ENCODE data around the gene NPY2R. TPM values are rescaled to one million over a fixed set of nuclear protein-coding genes. Genes with fewer than 3 reads are reported as not detected.

The NPY2R gene
- total RNA-seq, 1 donor from 2014 or later = not detected

DNA sequence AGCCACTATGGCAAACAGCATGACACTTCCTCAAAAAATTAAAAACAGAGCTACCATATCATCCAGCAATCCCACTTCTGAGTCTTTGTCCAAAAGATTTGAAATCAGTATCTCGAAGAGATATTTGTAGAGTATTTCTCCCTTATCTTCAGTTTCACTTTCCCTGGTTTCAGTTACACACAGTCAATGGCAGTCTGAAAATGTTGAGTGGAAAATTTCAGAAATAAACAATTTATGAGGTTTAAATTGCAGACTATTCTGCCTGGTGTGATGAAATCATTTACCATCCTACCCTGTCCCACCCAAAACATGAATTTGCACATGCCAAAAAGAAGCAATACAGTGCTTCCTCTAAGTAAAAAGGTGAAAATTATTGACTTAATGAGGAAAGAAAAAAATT, 43.9 kb downstream of the NPY2R start:
- Histone ChIP-seq H3K36me3 (ENCODE audit: control insufficient read depth, insufficient read depth, low read length) (no peaks in the 10 kb centered on the region), H3K4me3 (ENCODE audit: low read depth, low read length) (no peak overlapping the region), H3K27me3 (ENCODE audit: control insufficient read depth, insufficient read depth, low read length) (no peaks in the 10 kb centered on the region)
- DNase-seq (ENCODE audit: low read depth) (no peak), FAIRE-seq (no peak)
- TF ChIP-seq, protein P1, sequence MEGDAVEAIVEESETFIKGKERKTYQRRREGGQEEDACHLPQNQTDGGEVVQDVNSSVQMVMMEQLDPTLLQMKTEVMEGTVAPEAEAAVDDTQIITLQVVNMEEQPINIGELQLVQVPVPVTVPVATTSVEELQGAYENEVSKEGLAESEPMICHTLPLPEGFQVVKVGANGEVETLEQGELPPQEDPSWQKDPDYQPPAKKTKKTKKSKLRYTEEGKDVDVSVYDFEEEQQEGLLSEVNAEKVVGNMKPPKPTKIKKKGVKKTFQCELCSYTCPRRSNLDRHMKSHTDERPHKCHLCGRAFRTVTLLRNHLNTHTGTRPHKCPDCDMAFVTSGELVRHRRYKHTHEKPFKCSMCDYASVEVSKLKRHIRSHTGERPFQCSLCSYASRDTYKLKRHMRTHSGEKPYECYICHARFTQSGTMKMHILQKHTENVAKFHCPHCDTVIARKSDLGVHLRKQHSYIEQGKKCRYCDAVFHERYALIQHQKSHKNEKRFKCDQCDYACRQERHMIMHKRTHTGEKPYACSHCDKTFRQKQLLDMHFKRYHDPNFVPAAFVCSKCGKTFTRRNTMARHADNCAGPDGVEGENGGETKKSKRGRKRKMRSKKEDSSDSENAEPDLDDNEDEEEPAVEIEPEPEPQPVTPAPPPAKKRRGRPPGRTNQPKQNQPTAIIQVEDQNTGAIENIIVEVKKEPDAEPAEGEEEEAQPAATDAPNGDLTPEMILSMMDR (IDR thresholded peaks at IDR 0.05; ENCODE audit: insufficient read depth, low read length, severe bottlenecking) = no peak

DNA sequence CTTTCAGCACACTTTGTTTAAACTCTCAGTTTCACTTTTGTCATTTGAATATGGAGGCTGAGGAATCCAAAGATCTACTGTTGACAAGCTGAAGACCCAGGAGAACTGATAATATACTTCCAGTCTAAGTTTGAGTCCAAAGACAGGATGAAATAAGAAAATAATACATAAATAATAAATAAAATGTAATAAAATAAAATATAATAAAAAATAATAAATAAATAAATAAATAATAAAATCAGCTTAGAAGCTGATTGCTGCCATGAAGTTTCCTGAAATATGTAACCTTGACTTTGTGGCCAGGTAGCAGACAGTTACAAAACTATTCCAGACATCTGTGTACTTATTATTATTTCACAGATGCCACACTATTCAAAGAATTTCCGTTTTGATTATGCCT, 55.0 kb downstream of the NPY2R start:
- Histone ChIP-seq H3K36me3 (ENCODE audit: control insufficient read depth, insufficient read depth, low read length) (no peaks in the 10 kb centered on the region), H3K4me3 (ENCODE audit: low read depth, low read length) (no peak overlapping the region), H3K27me3 (ENCODE audit: control insufficient read depth, insufficient read depth, low read length) (no peaks in the 10 kb centered on the region)
- TF ChIP-seq, protein P1 (IDR thresholded peaks at IDR 0.05; ENCODE audit: insufficient read depth, low read length, severe bottlenecking) = no peak
- DNase-seq (ENCODE audit: low read depth) = no peak
- no peak for FAIRE-seq

DNA sequence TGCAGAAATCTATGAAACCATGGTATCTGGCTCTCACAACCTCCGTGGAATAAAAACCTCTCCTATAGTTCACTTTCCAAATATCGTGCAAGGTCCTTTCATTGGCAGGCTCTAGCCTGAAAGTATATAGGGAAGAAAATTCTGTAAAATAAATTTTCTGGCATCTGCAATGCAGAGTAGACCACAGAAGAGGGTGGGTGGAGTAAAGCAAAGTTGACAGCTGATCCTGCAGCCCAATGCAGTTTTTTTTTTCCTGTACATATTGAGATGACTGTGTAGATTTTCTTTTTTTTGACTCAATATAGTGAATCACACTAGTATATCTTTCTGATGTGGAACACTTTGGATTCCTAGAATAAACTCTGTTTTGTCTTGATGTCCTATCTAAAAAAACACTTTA, 56.7 kb downstream of the NPY2R start:
- no peak overlapping the region for H3K4me3 ChIP-seq (ENCODE audit: low read depth, low read length)
- no peaks in the 10 kb centered on the region for H3K27me3 ChIP-seq (ENCODE audit: control insufficient read depth, insufficient read depth, low read length)
- H3K36me3 ChIP-seq (ENCODE audit: control insufficient read depth, insufficient read depth, low read length) = no peaks in the 10 kb centered on the region
- TF ChIP-seq, protein P1 (IDR thresholded peaks at IDR 0.05; ENCODE audit: insufficient read depth, low read length, severe bottlenecking) = no peak
- FAIRE-seq (no peak), DNase-seq (ENCODE audit: low read depth) (no peak)

Other genes with a start within 250 kb of the NPY2R start
- 3.6 and 4.2 TPM in 2 replicates for gene MAP9, start 168.3 kb downstream of the NPY2R start, total RNA-seq

Data from bronchial epithelial cell (primary cell).